ENCODE data around the gene DESI1.

DESI1 gene

GRCh38 chr22:41613456-41613855 lies 7.4 kb downstream of the DESI1 start:
- DNase-seq (ENCODE audit: low read depth), result no peak
- no peak for TF ChIP-seq CTCF (conservative IDR thresholded peaks at IDR 0.05; ENCODE audit: low read length)
- H3K4me3 ChIP-seq (ENCODE audit: low read length), result no peak overlapping the region

GRCh38 chr22:41612603-41613306 lies 8.1 kb downstream of the DESI1 start:
- DNase-seq (ENCODE audit: low read depth), result no peak
- no peak for TF ChIP-seq CTCF (conservative IDR thresholded peaks at IDR 0.05; ENCODE audit: low read length)
- no peak overlapping the region for H3K4me3 ChIP-seq (ENCODE audit: low read length)

- no peak for TF ChIP-seq CTCF (conservative IDR thresholded peaks at IDR 0.05; ENCODE audit: low read length)
- no peak overlapping the region for H3K4me3 ChIP-seq (ENCODE audit: low read length)
These were observed 12.5 kb downstream of the DESI1 start for GRCh38 chr22:41608386-41608785.

GRCh38 chr22:41603873-41604332 lies 16.9 kb downstream of the DESI1 start:
- no peak for DNase-seq (ENCODE audit: low read depth)
- no peak overlapping the region for H3K4me3 ChIP-seq (ENCODE audit: low read length)

More at GRCh38 chr22:41608386-41608785, 12.5 kb downstream of the DESI1 start:
- DNase-seq (ENCODE audit: low read depth), result no peak

GRCh38 chr22:41600976-41601375 lies 19.9 kb downstream of the DESI1 start:
- no peak for DNase-seq (ENCODE audit: low read depth)
- TF ChIP-seq CTCF (conservative IDR thresholded peaks at IDR 0.05; ENCODE audit: low read length), result no peak
- H3K4me3 ChIP-seq (ENCODE audit: low read length), result no peak overlapping the region

More at GRCh38 chr22:41603873-41604332, 16.9 kb downstream of the DESI1 start:
- TF ChIP-seq CTCF (conservative IDR thresholded peaks at IDR 0.05; ENCODE audit: low read length), result no peak

GRCh38 chr22:41598891-41599635 lies 21.8 kb downstream of the DESI1 start:
- no peak overlapping the region for H3K4me3 ChIP-seq (ENCODE audit: low read length)
- no peak for TF ChIP-seq CTCF (conservative IDR thresholded peaks at IDR 0.05; ENCODE audit: low read length)
- no peak for DNase-seq (ENCODE audit: low read depth)

GRCh38 chr22:41598081-41598480 lies 22.8 kb downstream of the DESI1 start:
- no peak overlapping the region for H3K4me3 ChIP-seq (ENCODE audit: low read length)
- peak; percentile 74 for DNase-seq (ENCODE audit: low read depth)
- peak; percentile 22 for TF ChIP-seq CTCF (conservative IDR thresholded peaks at IDR 0.05; ENCODE audit: low read length)

Data from AG10803 (cell line).